WTC11 (cell line): ENCODE results near the gene RIPOR2.

Source experiments
- ETV6 ChIP-seq: sonication (generic); formaldehyde crosslinking; IDR thresholded peaks from 2 replicates; pipeline ENCODE4 v1.8.1; 2022; ENCODE audit warnings: mild to moderate bottlenecking, missing genetic modification reagents
- SP1 ChIP-seq: sonication (generic); formaldehyde crosslinking; conservative IDR thresholded peaks from 2 replicates; pipeline ENCODE4 v1.8.1; 2022; ENCODE audit warnings: missing genetic modification reagents
- TF ChIP-seq, protein P1 (sequence below): fragments of 200-600 bp; IDR thresholded peaks from 2 replicates; pipeline ENCODE4 v1.8.0; 2022; ENCODE audit warnings: antibody characterized with exemption
- TF ChIP-seq, protein P2 (sequence below): sonication (generic); formaldehyde crosslinking; IDR thresholded peaks from 2 replicates; pipeline ENCODE4 v1.8.1; 2023; ENCODE audit warnings: mild to moderate bottlenecking, missing genetic modification reagents

GRCh38 chr6:24910961-24911725 lies 24.6 kb downstream of the RIPOR2 start:
- TF ChIP-seq SP1 (CRISPR knock-in tag) = no peak
- TF ChIP-seq, protein P1, sequence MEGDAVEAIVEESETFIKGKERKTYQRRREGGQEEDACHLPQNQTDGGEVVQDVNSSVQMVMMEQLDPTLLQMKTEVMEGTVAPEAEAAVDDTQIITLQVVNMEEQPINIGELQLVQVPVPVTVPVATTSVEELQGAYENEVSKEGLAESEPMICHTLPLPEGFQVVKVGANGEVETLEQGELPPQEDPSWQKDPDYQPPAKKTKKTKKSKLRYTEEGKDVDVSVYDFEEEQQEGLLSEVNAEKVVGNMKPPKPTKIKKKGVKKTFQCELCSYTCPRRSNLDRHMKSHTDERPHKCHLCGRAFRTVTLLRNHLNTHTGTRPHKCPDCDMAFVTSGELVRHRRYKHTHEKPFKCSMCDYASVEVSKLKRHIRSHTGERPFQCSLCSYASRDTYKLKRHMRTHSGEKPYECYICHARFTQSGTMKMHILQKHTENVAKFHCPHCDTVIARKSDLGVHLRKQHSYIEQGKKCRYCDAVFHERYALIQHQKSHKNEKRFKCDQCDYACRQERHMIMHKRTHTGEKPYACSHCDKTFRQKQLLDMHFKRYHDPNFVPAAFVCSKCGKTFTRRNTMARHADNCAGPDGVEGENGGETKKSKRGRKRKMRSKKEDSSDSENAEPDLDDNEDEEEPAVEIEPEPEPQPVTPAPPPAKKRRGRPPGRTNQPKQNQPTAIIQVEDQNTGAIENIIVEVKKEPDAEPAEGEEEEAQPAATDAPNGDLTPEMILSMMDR = no peak
- no peak for TF ChIP-seq ETV6 (CRISPR knock-in tag)
- TF ChIP-seq, protein P2, sequence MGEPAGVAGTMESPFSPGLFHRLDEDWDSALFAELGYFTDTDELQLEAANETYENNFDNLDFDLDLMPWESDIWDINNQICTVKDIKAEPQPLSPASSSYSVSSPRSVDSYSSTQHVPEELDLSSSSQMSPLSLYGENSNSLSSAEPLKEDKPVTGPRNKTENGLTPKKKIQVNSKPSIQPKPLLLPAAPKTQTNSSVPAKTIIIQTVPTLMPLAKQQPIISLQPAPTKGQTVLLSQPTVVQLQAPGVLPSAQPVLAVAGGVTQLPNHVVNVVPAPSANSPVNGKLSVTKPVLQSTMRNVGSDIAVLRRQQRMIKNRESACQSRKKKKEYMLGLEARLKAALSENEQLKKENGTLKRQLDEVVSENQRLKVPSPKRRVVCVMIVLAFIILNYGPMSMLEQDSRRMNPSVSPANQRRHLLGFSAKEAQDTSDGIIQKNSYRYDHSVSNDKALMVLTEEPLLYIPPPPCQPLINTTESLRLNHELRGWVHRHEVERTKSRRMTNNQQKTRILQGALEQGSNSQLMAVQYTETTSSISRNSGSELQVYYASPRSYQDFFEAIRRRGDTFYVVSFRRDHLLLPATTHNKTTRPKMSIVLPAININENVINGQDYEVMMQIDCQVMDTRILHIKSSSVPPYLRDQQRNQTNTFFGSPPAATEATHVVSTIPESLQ (CRISPR knock-in tag) = no peak
